IMR-90 (cell line): ENCODE measurements around the gene SLC2A6. TPM values are rescaled to one million over a fixed set of nuclear protein-coding genes. Genes with fewer than 3 reads are reported as not detected.
A peak's percentile ranks its signal among the peaks of the same experiment; 100 is the strongest.

Experiments
- ATAC-seq: fragments of 200-7000 bp; cut with Tn5 transposase; 2 replicates; pipeline ENCODE4 v1.9.1; 2020; ENCODE audit warnings: low read depth, mild to moderate bottlenecking, moderate library complexity
- BruUV-seq: library from RNA; stranded (reverse); fragments of 400-500 nt; replicated peaks from 2 replicates; lab custom pipeline; 2021; lab: Mats Ljungman, UMichigan
- CTCF ChIA-PET: fragments of 300-600 bp; formaldehyde crosslinking; extraction: SDS; loops from one replicate; lab custom pipeline; 2021; ENCODE audit warnings: antibody characterized with exemption; lab: Yijun Ruan, JAX
- POLR2A ChIA-PET: fragments of 300-600 bp; sonication (Branson Sonifier 250); formaldehyde crosslinking; loops from one replicate; lab custom pipeline; 2022; ENCODE audit warnings: antibody characterized with exemption; ENCODE audit not compliant: unreplicated experiment; lab: Charles Lee
- DNase-seq: peaks from one replicate; pipeline ENCODE4 v3.0.0; 2013
- H2AFZ ChIP-seq: replicated peaks from 2 replicates; pipeline ENCODE3; 2013; ENCODE audit warnings: low read length, mild to moderate bottlenecking; ENCODE audit not compliant: poor library complexity
- H2AK5ac ChIP-seq: 2 replicates; pipeline ENCODE4 v1.6.1; 2013; ENCODE audit warnings: low read depth, low read length, inconsistent platforms
- H2AK9ac ChIP-seq: replicated peaks from 2 replicates; pipeline ENCODE3; 2013; ENCODE audit warnings: mild to moderate bottlenecking, low read depth, low read length, moderate library complexity; ENCODE audit not compliant: poor library complexity
- H2BK120ac ChIP-seq: 2 replicates; pipeline ENCODE4 v1.6.1; 2013; ENCODE audit warnings: low read depth, low read length, inconsistent platforms
- H2BK15ac ChIP-seq: 3 replicates; pipeline ENCODE4 v1.6.1; 2013; ENCODE audit warnings: low read depth, low read length, inconsistent platforms
- H2BK20ac ChIP-seq: 2 replicates; pipeline ENCODE4 v1.6.1; 2013; ENCODE audit warnings: low read depth, mild to moderate bottlenecking, inconsistent platforms, low read length, moderate library complexity
- H2BK5ac ChIP-seq: 2 replicates; pipeline ENCODE4 v1.6.1; 2013; ENCODE audit warnings: mild to moderate bottlenecking, low read depth, low read length, inconsistent platforms; ENCODE audit not compliant: poor library complexity, severe bottlenecking
- H3K14ac ChIP-seq: replicated peaks from 2 replicates; pipeline ENCODE4 v1.6.1; 2013; ENCODE audit warnings: low read depth, low read length, inconsistent platforms
- H3K18ac ChIP-seq: 2 replicates; pipeline ENCODE4 v1.6.1; 2013; ENCODE audit warnings: low read depth, low read length, control low read depth
- H3K23ac ChIP-seq: 2 replicates; pipeline ENCODE4 v1.6.1; 2013; ENCODE audit warnings: low read depth, low read length, inconsistent platforms
- H3K27ac ChIP-seq: 2 replicates; pipeline ENCODE4 v1.5.1; 2013; ENCODE audit warnings: mild to moderate bottlenecking, control low read depth, low read length; ENCODE audit not compliant: insufficient read depth
- H3K27me3 ChIP-seq: 2 replicates; pipeline ENCODE4 v1.6.1; 2013; ENCODE audit warnings: low read length; ENCODE audit not compliant: control insufficient read depth, insufficient read depth
- H3K36me3 ChIP-seq: 2 replicates; pipeline ENCODE4 v1.6.1; 2013; ENCODE audit warnings: low read length, mixed read lengths; ENCODE audit not compliant: control insufficient read depth, insufficient read depth
- H3K4ac ChIP-seq: 2 replicates; pipeline ENCODE4 v1.6.1; 2013; ENCODE audit warnings: low read depth, low read length, inconsistent platforms
- H3K4me1 ChIP-seq: 2 replicates; pipeline ENCODE4 v1.6.1; 2013; ENCODE audit warnings: low read length, mixed read lengths; ENCODE audit not compliant: control insufficient read depth, insufficient read depth
- H3K4me2 ChIP-seq: 2 replicates; pipeline ENCODE4 v1.6.1; 2013; ENCODE audit warnings: low read depth, mild to moderate bottlenecking, control low read depth, low read length, moderate library complexity
- H3K4me3 ChIP-seq: 2 replicates; pipeline ENCODE4 v1.5.1; 2013; ENCODE audit warnings: low read depth, mild to moderate bottlenecking, control low read depth, low read length, moderate library complexity; ENCODE audit not compliant: insufficient read depth
- H3K56ac ChIP-seq: 2 replicates; pipeline ENCODE4 v1.6.1; 2013; ENCODE audit warnings: low read length, inconsistent platforms; ENCODE audit not compliant: insufficient read depth; ENCODE audit errors: extremely low read depth
- H3K79me1 ChIP-seq, 2 experiments: 2 replicates each; pipeline ENCODE4 v1.6.1; 2013; ENCODE audit warnings: low read length in 2 of 2, inconsistent platforms in 1 of 2, low read depth in 1 of 2
- H3K9ac ChIP-seq: 2 replicates; pipeline ENCODE4 v1.6.1; 2013; ENCODE audit warnings: low read depth, low read length, control low read depth
- H3K9me1 ChIP-seq: 2 replicates; pipeline ENCODE4 v1.6.1; 2013; ENCODE audit warnings: low read length, inconsistent platforms; ENCODE audit not compliant: insufficient read depth
- H3K9me3 ChIP-seq: 2 replicates; pipeline ENCODE4 v1.6.1; 2013; ENCODE audit warnings: low read length; ENCODE audit not compliant: control insufficient read depth, insufficient read depth
- H4K20me1 ChIP-seq: 2 replicates; pipeline ENCODE4 v1.6.1; 2013; ENCODE audit warnings: low read length, inconsistent platforms; ENCODE audit not compliant: insufficient read depth
- H4K5ac ChIP-seq: 2 replicates; pipeline ENCODE4 v1.6.1; 2013; ENCODE audit warnings: mild to moderate bottlenecking, low read depth, low read length, control low read depth
- H4K8ac ChIP-seq, 2 experiments: 2 replicates each; pipeline ENCODE4 v1.6.1; 2013; ENCODE audit warnings: low read depth in 2 of 2, low read length in 2 of 2, control low read depth in 1 of 2, inconsistent platforms in 1 of 2
- H4K91ac ChIP-seq: 2 replicates; pipeline ENCODE4 v1.6.1; 2013; ENCODE audit warnings: low read depth, low read length, inconsistent platforms; ENCODE audit not compliant: insufficient read depth
- RFX5 ChIP-seq: IDR thresholded peaks from 2 replicates; pipeline ENCODE4 v1.8.0; 2012; ENCODE audit warnings: low read depth, mild to moderate bottlenecking, low read length, moderate library complexity
- WGBS, 2 experiments: methylation state at CpG; one replicate each; pipeline versions ENCODE4 v1.1.5 to v1.1.7; 2013; ENCODE audit warnings: missing lambda C conversion rate in 2 of 2; ENCODE audit not compliant: insufficient read length in 1 of 2; ENCODE audit errors: extremely low coverage in 2 of 2; 5-methylcytosine and 5-hydroxymethylcytosine counted together
- dilution Hi-C: fragments of 300-500 bp; cut with HindIII; formaldehyde crosslinking; loops from one replicate; pipeline ENCODE4 v1.14.3; 2018; ENCODE audit warnings: low sequenced_read_pairs; ENCODE audit not compliant: unreplicated experiment
- in situ Hi-C: fragments of 300-500 bp; cut with MboI; formaldehyde crosslinking; loops from 3 replicates; pipeline ENCODE4 v1.14.3; 2019; ENCODE audit warnings: low sequenced_read_pairs, inconsistent platforms, mixed read lengths
- intact Hi-C: fragments of 100-400 bp; cut with micrococcal nuclease; formaldehyde crosslinking; loops from 2 replicates; pipeline ENCODE4 v1.10.0; 2022
- polyA plus RNA-seq, 3 experiments: library from polyadenylated mRNA; depleted of rRNA; stranded (reverse); fragments of >200 nt; gene quantifications; 2 replicates each; pipeline ENCODE4 v1.2.3, GENCODE V29; 2012; ENCODE audit warnings: low replicate concordance in 1 of 3
- total RNA-seq: library from RNA; depleted of rRNA; stranded (reverse); fragments of >200 nt; gene quantifications from 2 replicates; pipeline ENCODE4 v1.2.3, GENCODE V29; 2012
- TF ChIP-seq, protein P1 (sequence below): conservative IDR thresholded peaks from 2 replicates; pipeline ENCODE4 v1.5.1; 2012; ENCODE audit warnings: mild to moderate bottlenecking, low read depth, low read length, improper control_type of control experiment

Gene SLC2A6
- total and polyA plus RNA-seq, 2 of the 4 experiments (the other 2 are of a cell fraction) = 2.9 to 8.5 TPM

DNA sequence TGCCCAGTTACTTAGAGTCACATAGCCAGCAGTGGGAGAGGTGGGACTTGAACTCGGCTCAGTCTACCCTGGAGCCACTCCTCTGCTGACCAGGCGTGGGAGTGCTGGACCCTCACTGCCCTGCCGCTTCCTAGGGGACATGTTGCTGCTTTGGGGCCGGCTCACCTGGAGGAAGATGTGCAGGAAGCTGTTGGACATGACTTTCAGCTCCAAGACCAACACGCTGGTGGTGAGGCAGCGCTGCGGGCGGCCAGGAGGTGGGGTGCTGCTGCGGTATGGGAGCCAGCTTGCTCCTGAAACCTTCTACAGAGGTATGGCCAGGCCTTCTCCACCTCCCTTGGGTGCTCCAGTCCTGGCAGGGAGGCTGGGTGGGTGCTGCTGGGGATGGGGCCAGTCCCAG, 22.5 kb downstream of the SLC2A6 start:
- Histone ChIP-seq H3K23ac (no peak overlapping the region), H4K8ac (no peak overlapping the region), H4K20me1 (no peaks in the 10 kb centered on the region), H3K9me1 (0 out of 2 replicates have a peak, but pooled peaks cover 4% of the 10 kb centered on the region), H2BK20ac (no peak overlapping the region), H3K9ac (no peak overlapping the region), H3K4me2 (no peak overlapping the region), H3K4me3 (no peak overlapping the region), H3K79me1 (peaks cover 0 to 6% of the 10 kb centered on the region in 2 experiments; a peak in 2 of 4 replicates), H3K14ac (no peak overlapping the region), H3K4me1 (peaks cover 7% of the 10 kb centered on the region; the same call in 1 of the 2 replicates), H2BK120ac (no peak overlapping the region), H2BK5ac (no peak overlapping the region), H3K36me3 (no peaks in the 10 kb centered on the region), H3K27me3 (no peaks in the 10 kb centered on the region), H4K91ac (no peak overlapping the region), H2AK9ac (peak overlapping the region; percentile 18), H3K9me3 (no peaks in the 10 kb centered on the region), H4K5ac (no peak overlapping the region), H2AK5ac (no peak overlapping the region), H3K4ac (no peak overlapping the region), H2AFZ (no peak overlapping the region), H3K27ac (no peak overlapping the region), H3K18ac (no peak overlapping the region), H2BK15ac (no peak overlapping the region), H3K56ac (no peak overlapping the region)
- dilution Hi-C loops = no loop called here
- ATAC-seq = no peak
- ChIA-PET CTCF (no interaction called here), POLR2A (no interaction called here)
- intact Hi-C loops = loop anchor here (5.0 kb wide), 1 partner anchor 34 kb away; the partner anchor contains the start of gene ADAMTS13
- WGBS, 2 experiments = no CpG with 5 or more reads among the region's 9 CpGs
- TF ChIP-seq, protein P1, sequence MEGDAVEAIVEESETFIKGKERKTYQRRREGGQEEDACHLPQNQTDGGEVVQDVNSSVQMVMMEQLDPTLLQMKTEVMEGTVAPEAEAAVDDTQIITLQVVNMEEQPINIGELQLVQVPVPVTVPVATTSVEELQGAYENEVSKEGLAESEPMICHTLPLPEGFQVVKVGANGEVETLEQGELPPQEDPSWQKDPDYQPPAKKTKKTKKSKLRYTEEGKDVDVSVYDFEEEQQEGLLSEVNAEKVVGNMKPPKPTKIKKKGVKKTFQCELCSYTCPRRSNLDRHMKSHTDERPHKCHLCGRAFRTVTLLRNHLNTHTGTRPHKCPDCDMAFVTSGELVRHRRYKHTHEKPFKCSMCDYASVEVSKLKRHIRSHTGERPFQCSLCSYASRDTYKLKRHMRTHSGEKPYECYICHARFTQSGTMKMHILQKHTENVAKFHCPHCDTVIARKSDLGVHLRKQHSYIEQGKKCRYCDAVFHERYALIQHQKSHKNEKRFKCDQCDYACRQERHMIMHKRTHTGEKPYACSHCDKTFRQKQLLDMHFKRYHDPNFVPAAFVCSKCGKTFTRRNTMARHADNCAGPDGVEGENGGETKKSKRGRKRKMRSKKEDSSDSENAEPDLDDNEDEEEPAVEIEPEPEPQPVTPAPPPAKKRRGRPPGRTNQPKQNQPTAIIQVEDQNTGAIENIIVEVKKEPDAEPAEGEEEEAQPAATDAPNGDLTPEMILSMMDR = 0 out of 2 replicates have a peak, but pooled peaks have one; percentile 5
- TF ChIP-seq RFX5 = no peak
- no peak for DNase-seq
- BruUV-seq = no TSS peak
- in situ Hi-C loops = no loop called here
